Psoas muscle (tissue), 8 donors: ENCODE results near the gene RPTOR. TPM values are rescaled to one million over a fixed set of nuclear protein-coding genes. Genes with fewer than 3 reads are reported as not detected.

ENCODE experiments used
- ATAC-seq, 4 donors: fragments of 200-7000 bp; cut with Tn5 transposase; one replicate each; pipeline ENCODE4 v1.9.1; 2020; ENCODE audit warnings: moderate library complexity in 3 of 4, mild to moderate bottlenecking in 2 of 4
- DNase-seq, 2 donors: peaks; one replicate each; pipeline ENCODE4 v3.0.0-alpha.2; 2020
- H3K27ac ChIP-seq: fragments of 200-600 bp; one replicate; pipeline ENCODE4 v1.8.0; 2022
- H3K27me3 ChIP-seq, 3 donors: fragments of 200-600 bp in 1 of 3; one replicate each; pipeline versions ENCODE4 v1.6.1 to v1.8.0; 2013 to 2022; ENCODE audit warnings: low read length in 2 of 3, mild to moderate bottlenecking in 2 of 3, moderate library complexity in 1 of 3; ENCODE audit not compliant: insufficient read depth in 3 of 3
- H3K36me3 ChIP-seq, 2 donors: fragments of 200-600 bp in 1 of 2; one replicate each; pipeline versions ENCODE4 v1.6.1 to v1.8.0; 2013 to 2022; ENCODE audit warnings: low read depth in 1 of 2, mild to moderate bottlenecking in 1 of 2, moderate library complexity in 1 of 2; ENCODE audit not compliant: insufficient read depth in 1 of 2
- H3K4me1 ChIP-seq: fragments of 200-600 bp; one replicate; pipeline ENCODE4 v1.8.0; 2022
- H3K4me3 ChIP-seq: fragments of 200-600 bp; one replicate; pipeline ENCODE4 v1.8.0; 2022; ENCODE audit warnings: mild to moderate bottlenecking
- H3K9me3 ChIP-seq: fragments of 200-600 bp; one replicate; pipeline ENCODE4 v1.8.0; 2022
- WGBS, 3 donors: extraction: QIAGEN DNeasy Blood & Tissue Kit; methylation state at CpG; one replicate each; pipeline versions ENCODE4 v1.1.6 to v1.1.7; 2013; 5-methylcytosine and 5-hydroxymethylcytosine counted together
- intact Hi-C, 2 donors: fragments of 100-400 bp; cut with DNase I; formaldehyde crosslinking; loops; one replicate each; pipeline versions ENCODE4 v1.11.0 to v1.14.2; 2022
- polyA plus RNA-seq, 3 donors: library from polyadenylated mRNA; stranded (reverse); fragments of 200-250 nt; gene quantifications; one replicate each; pipeline ENCODE4 v1.2.3, GENCODE V29; 2013
- total RNA-seq, 4 donors: library from RNA; stranded (reverse); fragmentation: NEBNext Ultra II Directional in 2 of 4; extraction: Animal tissue kit (Norgen Biotek cat#: 25700) in 2 of 4; gene quantifications; one replicate each; pipeline versions ENCODE4 v1.2.1 to v1.2.4, GENCODE V29; 2021 to 2023
- TF ChIP-seq, protein P1 (sequence below): fragments of 200-600 bp; IDR thresholded peaks from one replicate; pipeline ENCODE4 v1.8.0; 2022; ENCODE audit warnings: antibody characterized with exemption
- donor health status: healthy with polysubstance abuse.
- donor health status: DM: no; HTN: no; CAD: no; lungs with moderate emphysema.
- donor health status: Bipolar disorder and iron deficiency.
- donor health status: healthy.
- donor health status: DM: yes; HTN: yes; CAD: no.
- donor health status: DM: no; HTN: no; CAD: no.
- donor health status: DM: no; HTN: no; CAD: no.
- donor health status: DM: yes; HTN: yes; CAD: no.

RPTOR gene
- total and polyA plus RNA-seq, 7 donors: 13.6 to 82.2 (median 32.5) TPM

DNA sequence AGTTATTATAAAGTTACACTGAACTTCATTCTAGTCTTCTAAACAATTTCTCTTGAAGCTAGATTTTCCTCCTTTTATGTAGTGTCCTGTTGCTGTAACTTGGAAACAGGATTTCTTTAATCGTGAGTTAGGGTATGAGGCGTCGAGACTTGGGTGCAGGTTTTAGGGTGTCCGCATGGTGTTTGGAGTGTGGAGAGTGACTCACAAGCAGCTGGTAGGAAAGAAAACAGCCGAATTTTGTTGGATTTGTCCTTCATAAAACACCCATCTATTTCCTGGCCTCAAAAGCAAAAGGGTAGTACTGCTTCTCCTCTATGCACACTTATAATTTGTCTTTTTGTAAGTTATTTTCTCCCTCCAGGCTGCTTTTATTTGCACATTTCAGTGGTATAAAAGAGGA, 1.6 kb downstream of the RPTOR start:
- Histone ChIP-seq H3K27me3 (no peaks in the 10 kb centered on the region), H3K4me1 (peaks cover 31% of the 10 kb centered on the region), H3K36me3 (no peaks in the 10 kb centered on the region), H3K27ac (peak overlapping the region; percentile 31), H3K4me3 (peak overlapping the region; percentile 84), H3K9me3 (no peaks in the 10 kb centered on the region)
- ATAC-seq: no peak
- intact Hi-C loops: no loop called here
- TF ChIP-seq, protein P1, sequence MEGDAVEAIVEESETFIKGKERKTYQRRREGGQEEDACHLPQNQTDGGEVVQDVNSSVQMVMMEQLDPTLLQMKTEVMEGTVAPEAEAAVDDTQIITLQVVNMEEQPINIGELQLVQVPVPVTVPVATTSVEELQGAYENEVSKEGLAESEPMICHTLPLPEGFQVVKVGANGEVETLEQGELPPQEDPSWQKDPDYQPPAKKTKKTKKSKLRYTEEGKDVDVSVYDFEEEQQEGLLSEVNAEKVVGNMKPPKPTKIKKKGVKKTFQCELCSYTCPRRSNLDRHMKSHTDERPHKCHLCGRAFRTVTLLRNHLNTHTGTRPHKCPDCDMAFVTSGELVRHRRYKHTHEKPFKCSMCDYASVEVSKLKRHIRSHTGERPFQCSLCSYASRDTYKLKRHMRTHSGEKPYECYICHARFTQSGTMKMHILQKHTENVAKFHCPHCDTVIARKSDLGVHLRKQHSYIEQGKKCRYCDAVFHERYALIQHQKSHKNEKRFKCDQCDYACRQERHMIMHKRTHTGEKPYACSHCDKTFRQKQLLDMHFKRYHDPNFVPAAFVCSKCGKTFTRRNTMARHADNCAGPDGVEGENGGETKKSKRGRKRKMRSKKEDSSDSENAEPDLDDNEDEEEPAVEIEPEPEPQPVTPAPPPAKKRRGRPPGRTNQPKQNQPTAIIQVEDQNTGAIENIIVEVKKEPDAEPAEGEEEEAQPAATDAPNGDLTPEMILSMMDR: no peak
- 71 to 85% (median 76%) methylated on average over 5 of the region's 5 CpGs for WGBS, 3 donors
- no peak for DNase-seq

DNA sequence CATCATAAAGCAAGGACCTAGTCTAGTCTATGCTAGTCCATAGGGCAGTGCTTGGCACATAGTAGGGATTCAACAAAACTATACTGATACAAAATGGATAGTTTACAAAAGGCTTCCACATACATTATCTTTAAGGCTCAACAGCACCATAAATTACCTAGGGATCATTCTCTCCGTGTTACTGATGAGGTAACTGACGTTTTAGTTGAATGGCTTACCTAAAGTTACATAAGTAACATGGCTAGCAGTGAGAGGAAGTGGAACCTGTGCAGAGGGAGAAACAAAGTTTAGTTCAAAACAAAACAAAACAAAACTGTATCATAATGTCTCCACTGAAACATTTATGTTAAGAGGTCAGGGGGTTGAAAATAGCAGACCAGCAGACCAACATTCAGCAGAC, 7.9 kb downstream of the RPTOR start:
- no peak overlapping the region for H3K27ac ChIP-seq
- H3K4me3 ChIP-seq: no peak overlapping the region
- peaks cover 22% of the 10 kb centered on the region for H3K4me1 ChIP-seq
- TF ChIP-seq, protein P1: no peak
- WGBS, 3 donors: 35 to 68% (median 43%) methylated on average over 2 of the region's 2 CpGs
- intact Hi-C loops: no loop called here
- no peak for DNase-seq
- H3K9me3 ChIP-seq: no peaks in the 10 kb centered on the region
- no peaks in the 10 kb centered on the region for H3K27me3 ChIP-seq
- no peaks in the 10 kb centered on the region for H3K36me3 ChIP-seq
- ATAC-seq: no peak

DNA sequence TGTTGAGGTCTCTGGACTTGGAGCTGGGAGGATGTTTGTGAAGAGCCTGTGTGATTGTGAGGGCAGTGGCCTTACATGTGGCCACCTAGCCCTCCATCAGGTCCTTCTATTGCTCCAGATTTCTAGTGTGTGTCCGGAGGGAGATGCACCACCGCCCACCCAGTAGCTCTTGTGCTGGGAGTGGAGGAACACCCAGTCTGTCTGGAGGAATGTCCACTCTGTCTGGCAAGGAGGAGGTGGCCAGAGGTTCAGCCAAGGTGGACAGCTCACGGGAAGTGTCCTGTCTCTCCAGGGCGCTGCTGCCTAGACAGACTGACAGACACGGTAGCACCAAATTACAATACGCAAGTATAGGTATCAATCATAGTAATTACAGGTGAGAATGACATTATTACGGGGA, 10.6 kb downstream of the RPTOR start:
- H3K27me3 ChIP-seq: no peaks in the 10 kb centered on the region
- no peak overlapping the region for H3K4me3 ChIP-seq
- DNase-seq (no peak), ATAC-seq (no peak)
- intact Hi-C loops: no loop called here
- TF ChIP-seq, protein P1: no peak
- H3K36me3 ChIP-seq: no peaks in the 10 kb centered on the region
- no peak overlapping the region for H3K27ac ChIP-seq
- peaks cover 19% of the 10 kb centered on the region for H3K4me1 ChIP-seq
- WGBS, 3 donors: 88 to 95% (median 94%) methylated on average over 7 of the region's 7 CpGs
- no peaks in the 10 kb centered on the region for H3K9me3 ChIP-seq

DNA sequence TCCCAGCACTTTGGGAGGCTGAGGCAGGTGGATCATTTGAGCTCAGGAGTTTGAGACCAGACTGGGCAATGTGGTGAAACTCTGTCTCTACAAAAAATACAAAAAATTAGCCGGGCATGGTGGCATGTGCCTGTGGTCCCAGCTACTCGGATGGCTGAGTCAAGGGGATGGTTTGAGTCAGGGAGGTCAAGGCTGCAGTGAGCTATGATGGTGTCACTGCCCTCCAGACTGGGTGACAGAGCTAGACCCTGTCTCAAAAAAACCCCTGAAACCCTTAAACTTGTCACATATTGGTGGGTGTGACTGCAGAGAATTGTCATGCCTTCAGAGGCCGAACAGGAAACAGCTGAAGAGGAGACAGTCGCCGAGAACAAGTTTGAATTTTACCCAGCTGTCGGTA, 13.4 kb downstream of the RPTOR start:
- Histone ChIP-seq H3K27ac (no peak overlapping the region), H3K4me1 (peaks cover 14% of the 10 kb centered on the region), H3K36me3 (no peaks in the 10 kb centered on the region), H3K9me3 (no peaks in the 10 kb centered on the region), H3K4me3 (no peak overlapping the region), H3K27me3 (no peaks in the 10 kb centered on the region)
- intact Hi-C loops: no loop called here
- ATAC-seq: no peak
- TF ChIP-seq, protein P1: no peak
- no peak for DNase-seq
- 80 to 88% (median 83%) methylated on average over 6 of the region's 6 CpGs for WGBS, 3 donors

DNA sequence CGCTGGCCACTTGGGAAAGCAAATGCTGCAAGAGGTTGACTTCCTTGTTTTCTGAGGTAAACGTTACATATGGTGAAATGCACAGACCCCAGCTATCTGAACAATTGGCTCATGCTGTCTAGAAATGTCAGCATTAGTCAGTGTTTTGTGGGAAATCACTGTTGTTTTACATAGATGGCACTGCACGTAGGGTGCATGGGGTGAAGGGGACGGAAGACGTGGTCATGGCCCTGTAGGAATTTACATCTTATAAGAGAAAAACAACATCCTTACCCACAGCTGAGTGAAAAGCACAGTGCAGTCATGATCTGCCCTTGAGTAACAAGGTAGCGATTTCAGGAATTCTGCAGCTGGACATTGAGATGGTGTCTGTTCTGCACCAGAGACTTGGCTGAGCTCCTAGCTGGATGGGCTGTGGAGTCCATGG, 15.2 kb downstream of the RPTOR start:
- Histone ChIP-seq H3K36me3 (no peaks in the 10 kb centered on the region), H3K4me1 (peaks cover 12% of the 10 kb centered on the region), H3K27ac (no peak overlapping the region), H3K9me3 (no peaks in the 10 kb centered on the region), H3K4me3 (no peak overlapping the region), H3K27me3 (no peaks in the 10 kb centered on the region)
- DNase-seq: no peak
- 65 to 76% (median 76%) methylated on average over 6 of the region's 6 CpGs for WGBS, 3 donors
- intact Hi-C loops: no loop called here
- TF ChIP-seq, protein P1: no peak
- ATAC-seq: peak; percentile 48 to 78 (median 73)
